ENCODE results near the gene WWOX. TPM values are rescaled to one million over a fixed set of nuclear protein-coding genes. Genes with fewer than 3 reads are reported as not detected.

Gene WWOX
- total and polyA plus RNA-seq, 2 of the 8 experiments (the other 6 are each of a cell fraction or from before 2014, with no cell fraction given) = 5.4 to 16.7 TPM

GRCh38 chr16:79096246-79096645 is 996.8 kb downstream of the WWOX start (continued):
- TF ChIP-seq CHD7 (IDR thresholded peaks at IDR 0.05; ENCODE audit: insufficient replicate concordance, low read length) (no peak), EP300 (IDR thresholded peaks at IDR 0.05; ENCODE audit: borderline replicate concordance in 1 of 2, low read depth in 2 of 2, low read length in 2 of 2) (no peak), SIN3A (conservative IDR thresholded peaks at IDR 0.05 in 1 of 2, IDR thresholded peaks at IDR 0.05 in 1 of 2; ENCODE audit: low read depth in 1 of 2, low read length in 2 of 2) (no peak), PHF8 (conservative IDR thresholded peaks at IDR 0.05; ENCODE audit: low read depth, low read length) (no peak)

Measured in H1 (cell line).